ENCODE results near the gene GRPEL1.
"Not testable (repeated sequence)": the region's sequence is repeated elsewhere in the genome, so short reads cannot be mapped to it uniquely, and the experiment has no call there.

Gene GRPEL1

GRCh38 chr4:7067452-7068278, at the start of gene GRPEL1:
TSS of gene GRPEL1 (minus strand) at chr4:7068064. CDS start at chr4:7068032, 32 bp downstream.
- DNase-seq, result peak; percentile 98

- no peak for DNase-seq
Measured at GRCh38 chr4:7116705-7117104, 48.8 kb upstream of the GRPEL1 start.

- no peak for DNase-seq
Measured at GRCh38 chr4:7115557-7116340, 47.9 kb upstream of the GRPEL1 start.

- DNase-seq, result no peak
Measured at GRCh38 chr4:7112656-7113055, 44.8 kb upstream of the GRPEL1 start.

- DNase-seq, result no peak
Measured at GRCh38 chr4:7111441-7111840, 43.6 kb upstream of the GRPEL1 start.

- no peak for DNase-seq
Measured at GRCh38 chr4:7110546-7110945, 42.7 kb upstream of the GRPEL1 start.

- DNase-seq, result no peak
Measured at GRCh38 chr4:7109169-7109568, 41.3 kb upstream of the GRPEL1 start.

- no peak for DNase-seq
Measured at GRCh38 chr4:7108660-7109059, 40.8 kb upstream of the GRPEL1 start.

- no peak for DNase-seq
Measured at GRCh38 chr4:7108046-7108625, 40.3 kb upstream of the GRPEL1 start.

- DNase-seq, result no peak
Measured at GRCh38 chr4:7107166-7107905, 39.5 kb upstream of the GRPEL1 start.

GRCh38 chr4:7105276-7105675, 37.4 kb upstream of the GRPEL1 start:
- peak; percentile 26 for DNase-seq

- no peak for DNase-seq
Measured at GRCh38 chr4:7104366-7105031, 36.6 kb upstream of the GRPEL1 start.

GRCh38 chr4:7103607-7104365, 35.9 kb upstream of the GRPEL1 start:
- peak; percentile 18 for DNase-seq

- DNase-seq, result peak; percentile 84
Measured at GRCh38 chr4:7103031-7103606, 35.3 kb upstream of the GRPEL1 start.

GRCh38 chr4:7102516-7102909, 34.6 kb upstream of the GRPEL1 start:
- not testable (repeated sequence) for DNase-seq

- DNase-seq, result peak; percentile 69
Measured at GRCh38 chr4:7101692-7102515, 34.0 kb upstream of the GRPEL1 start.

GRCh38 chr4:7096236-7096635, 28.4 kb upstream of the GRPEL1 start:
- no peak for DNase-seq

GRCh38 chr4:7095611-7096155, 27.8 kb upstream of the GRPEL1 start:
- DNase-seq, result no peak

- no peak for DNase-seq
Measured at GRCh38 chr4:7094916-7095315, 27.1 kb upstream of the GRPEL1 start.

GRCh38 chr4:7092026-7092425, 24.2 kb upstream of the GRPEL1 start:
- DNase-seq, result no peak

Data from RPMI8226 (cell line).